CD4-positive, alpha-beta T cell treated with Interferon gamma for 1 hour (primary cell): ENCODE measurements around the gene CCDC171.
"Not testable (repeated sequence)": the region's sequence is repeated elsewhere in the genome, so short reads cannot be mapped to it uniquely, and the experiment has no call there.

Experiments used
- DNase-seq: peaks from one replicate; pipeline ENCODE4 v3.0.0-alpha.2; 2020

Gene CCDC171

GRCh38 chr9:15570769-15571168, 17.9 kb downstream of the CCDC171 start:
- DNase-seq = no peak

- no peak for DNase-seq
Observed at GRCh38 chr9:15572200-15572770, 19.4 kb downstream of the CCDC171 start.

- no peak for DNase-seq
Observed at GRCh38 chr9:15576350-15577050, 23.7 kb downstream of the CCDC171 start.

- DNase-seq = no peak
Observed at GRCh38 chr9:15578714-15579113, 25.9 kb downstream of the CCDC171 start.

GRCh38 chr9:15584379-15584778, 31.5 kb downstream of the CCDC171 start:
- no peak for DNase-seq

GRCh38 chr9:15592317-15592716, 39.5 kb downstream of the CCDC171 start:
- no peak for DNase-seq

GRCh38 chr9:15592940-15593339, 40.1 kb downstream of the CCDC171 start:
- not testable (repeated sequence) for DNase-seq

GRCh38 chr9:15600666-15601330, 48.0 kb downstream of the CCDC171 start:
- DNase-seq = not testable (repeated sequence)

- no peak for DNase-seq
Observed at GRCh38 chr9:15606643-15607472, 54.0 kb downstream of the CCDC171 start.

- DNase-seq = no peak
Observed at GRCh38 chr9:15612962-15613361, 60.1 kb downstream of the CCDC171 start.

- DNase-seq = no peak
Observed at GRCh38 chr9:15617782-15618181, 64.9 kb downstream of the CCDC171 start.

- no peak for DNase-seq
Observed at GRCh38 chr9:15618540-15619331, 65.9 kb downstream of the CCDC171 start.

GRCh38 chr9:15622318-15622971, 69.6 kb downstream of the CCDC171 start:
- no peak for DNase-seq

- DNase-seq = no peak
Observed at GRCh38 chr9:15635752-15636151, 82.9 kb downstream of the CCDC171 start.

- DNase-seq = no peak
Observed at GRCh38 chr9:15640121-15640520, 87.3 kb downstream of the CCDC171 start.

GRCh38 chr9:15641291-15641690, 88.4 kb downstream of the CCDC171 start:
- DNase-seq = no peak

- DNase-seq = no peak
Observed at GRCh38 chr9:15642369-15642962, 89.6 kb downstream of the CCDC171 start.

GRCh38 chr9:15670246-15670645, 117.4 kb downstream of the CCDC171 start:
- no peak for DNase-seq

GRCh38 chr9:15670894-15671293, 118.1 kb downstream of the CCDC171 start:
- DNase-seq = no peak

GRCh38 chr9:15693701-15694100, 140.9 kb downstream of the CCDC171 start:
- no peak for DNase-seq

GRCh38 chr9:15696979-15697378, 144.1 kb downstream of the CCDC171 start:
- no peak for DNase-seq

- no peak for DNase-seq
Observed at GRCh38 chr9:15697446-15697851, 144.6 kb downstream of the CCDC171 start.
